HG02759 (cell line): ENCODE data around the gene AJUBA.
"Not testable (repeated sequence)": the region's sequence is repeated elsewhere in the genome, so short reads cannot be mapped to it uniquely, and the experiment has no call there.

ENCODE experiments used
- ATAC-seq: cut with Tn5 transposase; IDR thresholded peaks from one replicate; pipeline ENCODE4 v1.9.1; 2021; ENCODE audit warnings: mild to moderate bottlenecking, moderate library complexity; ENCODE audit not compliant: unreplicated experiment

Gene AJUBA

DNA sequence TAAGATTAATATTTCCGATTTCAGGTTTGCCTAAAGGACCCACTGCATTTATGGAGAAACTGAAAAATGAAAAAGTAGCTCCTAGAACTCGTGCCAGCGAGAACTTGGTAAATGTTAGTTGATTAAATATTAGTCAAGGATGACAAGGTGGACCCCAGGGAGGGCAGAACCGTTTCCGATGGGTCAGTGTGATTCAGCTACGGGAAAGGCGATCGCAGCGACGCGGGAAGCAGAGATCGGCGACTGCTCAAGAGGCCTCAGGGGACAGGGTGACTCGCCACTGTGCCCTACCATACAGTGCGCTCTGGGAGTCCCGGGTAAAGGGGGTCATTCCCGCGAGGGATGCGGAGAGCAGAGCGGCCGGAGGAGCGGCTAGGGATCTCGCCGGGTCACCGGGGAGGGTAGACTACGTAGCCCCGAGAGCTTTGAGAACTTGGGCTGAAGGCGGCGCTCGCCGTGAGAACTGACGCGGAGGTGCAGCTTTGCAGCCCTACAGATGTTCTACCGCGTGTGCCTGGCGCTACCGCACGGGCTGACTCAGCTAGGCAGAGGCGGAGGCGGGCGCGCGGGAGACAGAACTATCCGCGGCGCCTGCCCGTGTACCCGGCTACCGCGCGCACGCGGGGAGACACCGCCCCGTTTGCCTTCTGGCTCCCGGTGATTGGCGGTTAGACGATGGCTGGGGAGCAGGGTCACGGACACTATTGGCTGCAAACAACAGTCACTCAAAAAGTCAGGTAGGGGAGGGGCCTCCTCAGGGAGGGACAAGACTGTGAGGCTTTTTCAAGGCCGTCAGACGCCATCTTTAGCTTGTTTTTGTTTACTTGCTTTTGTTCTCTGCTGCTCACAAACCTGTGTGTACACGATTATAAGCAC, 24.4 kb upstream of the AJUBA start:
- ATAC-seq, result peak; percentile 94

DNA sequence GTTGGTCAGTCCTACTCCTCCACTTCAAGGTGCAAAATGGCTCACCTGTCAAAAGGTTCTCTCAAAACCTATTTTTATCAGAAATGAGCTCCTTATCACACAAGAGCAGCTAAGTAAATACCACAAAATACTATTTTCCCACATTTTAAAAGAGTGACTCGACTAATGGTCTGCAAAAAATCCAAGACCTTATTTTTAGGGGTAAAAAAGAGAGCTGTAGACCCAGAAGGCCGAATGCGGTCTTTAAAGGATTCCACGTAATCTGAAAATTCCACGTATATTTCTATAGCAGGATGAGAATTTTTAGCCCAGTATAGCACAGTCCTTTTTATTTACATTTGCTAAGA, 23.8 kb upstream of the AJUBA start:
- no peak for ATAC-seq

- ATAC-seq, result no peak
These were observed 23.3 kb upstream of the AJUBA start for GRCh38 chr14:23005451-23006187.

DNA sequence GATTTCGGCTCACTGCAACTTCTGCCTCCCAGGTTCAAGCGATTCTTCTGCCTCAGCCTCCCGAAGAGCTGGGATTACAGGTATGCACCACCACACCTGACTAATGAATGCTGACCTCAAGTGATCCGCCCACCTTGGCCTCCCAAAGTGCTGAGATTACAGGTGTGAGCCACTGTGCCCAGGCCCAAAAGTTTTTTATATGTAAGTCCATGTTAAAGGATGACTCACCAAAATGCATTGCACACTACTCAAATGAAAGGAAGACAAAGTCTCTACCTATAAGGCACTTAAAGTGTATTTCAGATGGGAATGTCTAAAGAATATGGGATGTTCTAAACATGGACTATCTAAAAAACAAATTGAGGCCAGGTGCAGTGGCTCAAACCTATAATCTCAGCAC, 21.9 kb upstream of the AJUBA start:
- ATAC-seq, result not testable (repeated sequence)

DNA sequence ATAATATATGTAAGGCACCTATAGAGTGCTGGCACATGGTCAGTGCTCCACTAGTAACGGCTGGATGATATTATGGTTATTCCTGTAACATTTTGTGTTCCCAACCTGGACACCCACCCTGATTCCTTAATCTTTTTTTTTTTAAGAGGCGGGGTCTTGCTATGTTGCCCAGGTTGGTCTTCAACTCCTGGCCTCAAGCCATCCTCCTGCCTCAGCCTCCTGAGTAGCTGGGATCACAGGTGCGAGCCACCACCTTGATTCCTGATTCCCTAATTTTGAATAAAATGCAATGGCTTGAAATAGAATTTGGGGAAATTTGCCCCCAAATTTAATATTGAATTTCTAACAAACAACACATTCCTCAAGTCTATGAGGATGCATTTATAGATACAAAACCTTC, 20.2 kb upstream of the AJUBA start:
- no peak for ATAC-seq

DNA sequence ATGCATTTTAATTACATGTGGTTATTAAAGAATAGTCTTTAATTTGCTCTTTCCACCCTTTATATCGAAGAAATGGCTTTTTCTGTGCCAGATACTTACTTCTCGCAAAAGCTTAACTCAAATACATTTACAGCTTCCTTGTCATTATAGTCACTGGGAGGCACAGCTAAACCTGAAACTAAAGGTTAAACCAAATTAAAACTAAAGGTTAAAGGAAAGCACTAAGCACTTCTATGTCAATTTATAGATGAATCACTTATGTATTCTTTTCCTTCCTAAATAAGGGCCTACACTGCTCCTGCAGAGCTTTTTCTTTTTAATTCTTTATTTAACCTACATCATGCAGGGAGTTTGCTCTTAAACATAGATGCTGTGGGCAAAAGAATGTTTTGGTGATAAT, 18.5 kb upstream of the AJUBA start:
- ATAC-seq, result no peak

- no peak for ATAC-seq
These were observed 16.1 kb upstream of the AJUBA start for GRCh38 chr14:22998329-22999012.

GRCh38 chr14:22997676-22998323, 15.4 kb upstream of the AJUBA start:
- no peak for ATAC-seq

DNA sequence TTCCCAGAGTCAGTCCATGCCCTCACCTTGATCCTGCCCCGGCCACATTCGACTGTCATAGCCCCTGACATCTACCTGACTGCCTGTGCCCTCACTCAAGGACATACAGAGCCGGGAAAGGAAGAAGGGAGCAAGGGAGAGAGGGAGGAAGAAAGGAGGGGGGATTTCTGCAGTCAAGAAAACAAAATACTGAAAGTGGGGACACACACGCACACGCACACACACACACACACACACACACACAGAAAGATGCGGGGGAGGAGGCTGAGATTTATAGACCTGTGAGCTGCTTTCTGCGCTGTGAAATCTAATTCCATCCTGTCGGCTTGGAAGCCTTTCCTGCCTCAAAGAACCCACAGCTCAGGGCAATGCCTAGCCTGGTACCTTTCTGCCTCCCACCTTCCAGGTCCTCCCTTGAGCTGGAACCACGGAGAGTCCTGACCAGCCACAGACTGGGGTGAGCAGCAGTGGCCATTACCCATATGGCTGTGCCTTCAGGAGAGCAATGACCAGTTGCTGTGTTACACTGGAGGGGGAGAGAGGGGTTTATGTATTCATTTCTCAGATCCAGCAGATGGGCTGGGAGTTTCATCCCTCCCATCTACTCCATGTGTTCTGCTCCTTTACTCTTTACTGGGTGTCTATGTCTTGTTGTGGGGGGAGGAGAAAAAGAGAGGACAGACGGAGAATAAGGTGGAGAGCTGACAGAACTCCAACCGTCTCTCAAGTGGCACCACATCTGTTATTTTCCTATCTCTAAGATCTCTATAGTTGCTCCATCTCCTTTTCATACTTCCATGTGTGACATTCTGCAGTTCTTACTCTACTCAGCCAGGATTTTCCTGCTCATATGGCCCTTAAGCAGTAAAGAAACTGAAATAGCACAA, 14.7 kb upstream of the AJUBA start:
- ATAC-seq, result no peak

DNA sequence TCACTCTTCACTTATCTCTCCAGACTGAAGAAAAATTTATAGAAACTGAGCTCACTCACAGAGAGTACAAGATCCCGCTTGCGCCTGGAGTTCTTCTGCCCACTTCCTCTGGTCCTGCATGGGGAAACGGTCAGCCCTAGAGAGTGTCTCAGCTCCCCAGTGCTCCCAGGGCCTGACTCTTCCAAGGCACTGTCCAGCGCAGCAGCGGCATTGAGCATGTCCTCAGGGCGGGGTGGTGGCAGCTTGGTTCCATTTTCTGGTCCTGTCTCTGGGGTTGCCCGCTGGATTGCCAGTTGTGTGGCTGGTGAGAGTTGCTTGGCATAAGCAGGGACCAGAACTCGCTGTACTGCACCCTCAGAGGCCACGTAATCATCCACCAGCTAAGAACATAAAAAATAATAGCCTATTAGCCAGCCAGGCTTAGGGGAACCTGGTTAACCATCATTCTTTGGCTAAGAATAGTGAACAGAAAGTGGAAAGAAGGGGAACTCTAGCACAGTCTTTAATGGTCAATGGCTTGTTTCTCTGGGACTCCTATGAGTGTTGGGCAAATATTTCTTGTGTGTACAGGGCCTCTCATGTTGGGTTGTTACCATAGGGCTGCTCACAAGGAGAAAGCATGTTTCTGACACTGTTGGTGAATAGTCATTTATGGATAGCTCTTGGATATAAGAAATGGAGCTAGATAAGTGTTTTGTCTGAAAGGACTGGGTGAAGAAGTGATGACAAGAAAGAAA, 13.7 kb upstream of the AJUBA start:
- ATAC-seq, result no peak

DNA sequence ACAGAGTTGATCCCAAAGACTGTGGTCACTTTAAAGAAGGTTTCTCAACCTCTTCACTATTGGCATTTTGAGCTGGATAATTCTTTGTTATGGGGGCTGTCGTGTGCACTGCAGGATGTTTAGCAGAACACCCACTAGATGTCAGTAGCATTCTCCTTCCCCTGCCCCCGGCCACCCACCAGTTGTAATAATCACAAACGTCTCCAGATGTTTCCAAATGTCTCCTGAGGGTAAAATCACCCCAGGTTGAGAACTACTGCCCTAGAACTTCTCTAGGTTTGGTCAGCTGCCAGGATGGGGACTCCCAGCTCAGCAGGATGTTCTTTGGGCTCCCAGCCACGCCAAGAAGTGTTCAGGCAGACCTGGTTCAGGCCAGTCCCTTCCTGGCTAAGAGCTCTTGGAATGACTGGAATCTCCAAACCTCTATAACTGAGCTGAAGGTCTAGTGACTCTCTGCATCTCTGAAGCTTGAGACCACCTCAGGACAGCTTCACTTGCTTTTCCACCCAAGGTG, 12.5 kb upstream of the AJUBA start:
- ATAC-seq, result no peak

DNA sequence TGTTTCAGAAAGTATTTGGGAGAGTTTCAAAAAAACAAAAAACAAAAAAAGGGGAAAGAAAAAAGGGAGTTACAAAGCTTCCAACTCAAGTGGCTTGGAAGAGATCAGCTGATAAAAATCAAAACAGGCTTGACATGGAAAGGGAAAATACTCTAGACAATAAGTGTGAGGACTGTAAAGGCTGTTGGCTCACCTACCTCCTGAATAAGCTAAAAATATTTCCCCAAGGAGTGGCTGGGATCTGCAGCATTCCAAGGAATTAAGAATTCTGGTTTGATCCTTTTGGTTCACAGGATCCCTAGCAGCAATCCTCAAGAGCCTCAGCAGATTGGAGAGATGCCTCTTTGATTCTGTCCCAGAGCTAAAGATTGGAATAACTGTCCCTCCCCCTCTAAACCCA, 11.2 kb upstream of the AJUBA start:
- no peak for ATAC-seq

- ATAC-seq, result no peak
These were observed 9.5 kb upstream of the AJUBA start for GRCh38 chr14:22991852-22992251.

- no peak for ATAC-seq
These were observed 4.9 kb upstream of the AJUBA start for GRCh38 chr14:22987291-22987690.

DNA sequence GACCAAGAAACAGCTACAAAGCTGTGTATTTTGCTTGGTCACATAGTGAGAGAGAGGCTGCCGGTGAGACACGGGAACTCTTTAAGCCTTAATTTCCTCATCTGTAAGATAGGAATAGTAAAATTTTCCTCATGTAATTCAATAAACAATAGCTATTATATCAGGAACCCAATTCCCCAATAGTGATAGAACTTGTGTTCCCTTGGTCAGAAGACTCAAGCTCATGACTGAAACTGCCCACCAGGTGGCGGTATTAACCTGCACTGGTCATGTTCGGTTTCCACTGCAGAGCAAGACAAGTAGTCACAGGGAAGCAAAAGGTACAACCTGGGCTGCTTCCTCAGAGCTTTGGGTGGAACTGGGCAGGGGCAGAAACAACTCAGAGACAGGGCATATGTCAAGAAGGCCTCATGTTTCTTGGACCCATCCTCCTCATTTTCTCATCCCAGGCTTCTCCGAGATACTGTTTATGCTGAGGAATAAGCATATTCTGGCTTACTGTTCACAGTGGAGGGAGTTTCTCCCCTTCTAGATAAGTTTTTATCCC, 4.2 kb upstream of the AJUBA start:
- peak; percentile 69 for ATAC-seq

DNA sequence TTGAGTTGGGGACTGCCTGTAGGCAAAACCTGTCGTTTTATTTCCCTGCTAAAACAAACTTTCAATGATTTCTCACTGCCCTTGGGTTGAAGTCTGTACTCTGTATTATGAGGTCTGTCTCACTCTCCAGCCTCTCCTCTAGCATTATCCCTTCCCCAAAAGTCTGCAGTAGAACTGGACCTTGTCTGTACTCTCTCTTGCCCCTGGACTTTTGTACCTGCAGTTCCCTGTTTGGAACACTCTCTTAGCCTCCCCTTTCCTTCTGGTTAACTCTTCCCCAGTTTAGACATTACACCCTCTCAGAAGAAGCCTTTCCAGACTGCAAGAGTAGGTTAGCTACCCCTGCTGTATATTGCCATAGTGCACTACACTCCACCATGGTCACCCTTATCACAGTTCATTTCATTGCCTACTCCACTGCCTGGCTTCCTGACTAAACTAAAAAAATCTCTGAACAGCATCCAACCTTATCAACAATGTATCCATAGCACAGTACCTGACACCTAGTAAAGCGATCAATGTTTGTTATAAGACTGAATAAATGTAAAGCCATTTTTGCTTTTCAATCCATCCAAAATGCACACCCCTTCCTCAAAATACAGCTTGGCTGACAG, 3.6 kb upstream of the AJUBA start:
- ATAC-seq, result no peak

DNA sequence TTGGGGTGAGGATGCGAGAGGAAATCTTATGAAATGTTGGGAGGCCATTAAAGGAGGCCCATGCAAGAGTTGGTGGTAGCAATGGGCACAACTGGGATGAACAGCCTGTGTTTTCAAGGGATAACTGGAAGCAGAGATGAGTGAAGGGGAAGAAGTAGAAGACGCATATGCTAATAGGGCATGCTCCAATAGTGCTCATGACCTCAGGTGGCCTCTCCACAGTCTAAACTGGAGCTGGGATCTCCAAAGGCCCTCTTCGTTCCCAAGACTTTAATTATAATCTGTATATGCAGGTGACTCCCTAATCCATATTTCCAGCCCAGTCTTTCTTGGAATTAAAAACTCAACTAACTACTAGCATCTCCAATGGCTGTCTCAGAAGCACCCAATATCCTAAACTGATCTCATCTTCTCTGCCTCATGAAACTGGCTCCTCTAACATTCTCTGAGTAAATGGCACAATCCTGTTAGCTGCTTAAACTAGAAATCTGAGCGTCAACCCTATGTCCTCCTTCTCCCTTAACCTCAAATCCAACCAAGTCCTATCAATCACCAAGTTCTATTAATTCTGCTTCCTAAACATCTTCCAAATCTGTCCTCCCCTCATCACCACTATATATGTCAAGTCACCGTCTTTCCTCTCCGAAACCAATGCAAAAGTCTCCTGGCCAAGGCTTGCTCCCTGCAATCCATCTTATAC, 2.8 kb upstream of the AJUBA start:
- no peak for ATAC-seq

DNA sequence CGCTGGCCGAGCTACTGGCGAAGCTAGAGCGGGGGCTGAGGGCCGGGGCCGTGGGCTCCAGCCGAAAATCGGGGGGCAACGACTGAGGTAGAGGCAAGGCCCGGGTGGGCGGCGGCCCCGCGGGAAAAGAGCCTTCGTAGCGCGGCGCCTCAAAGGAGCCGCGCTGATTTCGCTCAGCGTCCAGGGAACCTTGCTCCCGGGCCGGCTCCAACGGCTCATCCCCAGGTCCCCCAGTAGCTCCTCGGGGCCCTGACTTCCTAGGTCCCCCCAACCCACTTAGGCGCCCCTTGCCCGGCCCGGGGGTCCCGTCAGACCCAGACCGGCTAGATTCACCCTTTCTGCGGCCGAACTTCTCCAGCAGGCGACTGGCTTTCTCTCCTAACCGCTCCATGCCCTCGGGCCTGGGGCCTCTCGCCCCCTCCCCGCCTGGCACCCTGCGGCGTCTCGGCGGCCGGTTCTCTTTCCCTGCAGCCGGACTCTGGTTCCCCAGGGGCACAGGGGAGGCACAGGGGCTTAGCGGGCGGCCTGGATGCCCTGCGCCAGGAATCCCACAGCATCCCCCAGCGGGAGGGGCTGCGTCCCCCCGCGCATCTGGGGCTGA, 375 bp downstream of the AJUBA start:
- ATAC-seq, result no peak
